ENCODE measurements around the gene ATG101. TPM values are rescaled to one million over a fixed set of nuclear protein-coding genes. Genes with fewer than 3 reads are reported as not detected.

The ATG101 gene
- total and polyA plus RNA-seq, 9 donors: 13.6 to 48.7 (median 28.5) TPM

GRCh38 chr12:52023182-52023975, 46.4 kb upstream of the ATG101 start:
- WGBS, 3 donors: 0 to 2% (median 1%) methylated on average over 44 to 70 of the region's 70 CpGs
- Histone ChIP-seq H3K9me3 (no peaks in the 10 kb centered on the region), H3K27ac (peak overlapping the region in 1 of 2 donors; percentile 9), H3K27me3 (no peaks in the 10 kb centered on the region), H3K4me1 (ENCODE audit: insufficient read depth) (peaks cover 8% of the 10 kb centered on the region), H3K4me3 (peak overlapping the region; percentile 34), H3K36me3 (no peaks in the 10 kb centered on the region)
- peak; percentile 88 to 94 (median 93) for DNase-seq
- intact Hi-C loops (cut with DNase I): loop anchor here in 2 of 4 donors (2.0 kb wide), 1 partner anchor 21 kb away; no protein-coding TSS in a partner anchor
- TF ChIP-seq CTCF (IDR thresholded peaks at IDR 0.05) (peak; percentile 96 to 99 (median 99)), POLR2A (IDR thresholded peaks at IDR 0.05) (peak; percentile 11), EP300 (IDR thresholded peaks at IDR 0.05) (no peak)

DNA sequence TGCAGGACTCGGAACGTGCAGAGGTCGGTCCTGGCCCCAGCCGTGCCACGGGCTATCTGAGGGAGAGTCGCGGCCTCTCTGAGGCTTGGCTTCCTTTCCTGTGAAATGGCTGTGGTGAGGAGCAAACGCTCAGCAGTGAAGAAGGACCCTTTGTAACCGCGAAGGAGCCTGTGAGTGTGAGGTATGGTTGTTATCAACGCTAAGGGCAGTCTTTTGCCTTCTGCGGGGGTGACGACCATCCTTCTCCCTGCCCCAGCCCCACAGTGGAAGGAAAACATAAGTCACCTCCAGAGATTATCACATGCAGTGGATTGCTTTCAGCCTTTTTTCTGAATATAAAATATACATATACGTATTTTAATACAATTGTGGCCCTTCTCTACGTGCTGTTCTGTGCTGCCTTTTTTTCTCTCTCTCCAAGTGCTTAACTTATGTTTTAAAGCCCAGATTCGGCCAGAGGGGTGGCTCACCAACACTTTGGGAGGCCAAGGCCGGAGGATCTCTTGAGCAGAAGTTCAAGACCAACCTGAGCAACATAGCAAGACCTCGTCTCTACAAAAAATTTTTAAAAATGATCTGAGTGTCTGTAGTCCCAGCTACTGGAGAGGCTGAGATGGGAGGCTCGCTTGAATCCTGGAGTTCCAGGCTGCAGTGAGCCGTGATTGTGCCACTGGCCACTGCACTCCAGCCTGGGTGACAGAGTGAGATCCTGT, 45.6 kb upstream of the ATG101 start:
- peak overlapping the region in 1 of 2 donors; percentile 9 for H3K27ac ChIP-seq
- no peaks in the 10 kb centered on the region for H3K27me3 ChIP-seq
- intact Hi-C loops (cut with DNase I): loop anchor here (2.0 kb wide), 3 partner anchors 19 to 59 kb away; no protein-coding TSS in a partner anchor

GRCh38 chr12:52024845-52025230, 44.9 kb upstream of the ATG101 start:
- Histone ChIP-seq H3K27me3 (no peaks in the 10 kb centered on the region), H3K27ac (peak overlapping the region in 1 of 2 donors; percentile 35), H3K9me3 (no peaks in the 10 kb centered on the region), H3K4me3 (no peak overlapping the region), H3K36me3 (no peaks in the 10 kb centered on the region), H3K4me1 (ENCODE audit: insufficient read depth) (peaks cover 8% of the 10 kb centered on the region)
- 65 to 73% (median 71%) methylated on average over 15 of the region's 15 CpGs for WGBS, 3 donors
- TF ChIP-seq CTCF (IDR thresholded peaks at IDR 0.05): no peak
- no peak for TF ChIP-seq EP300 (IDR thresholded peaks at IDR 0.05)
- no peak for TF ChIP-seq POLR2A (IDR thresholded peaks at IDR 0.05)
- DNase-seq: peak in 1 of 5 donors; percentile 37
- intact Hi-C loops (cut with DNase I): loop anchor here (1.0 to 5.0 kb wide), 4 partner anchors 20 to 58 kb away; partner anchors contain the start of gene ATG101 (in 1 of the 4)

More for the DNA sequence above, 45.6 kb upstream of the ATG101 start:
- Histone ChIP-seq H3K4me1 (ENCODE audit: insufficient read depth) (peaks cover 8% of the 10 kb centered on the region), H3K9me3 (no peaks in the 10 kb centered on the region), H3K4me3 (peak overlapping the region; percentile 34), H3K36me3 (no peaks in the 10 kb centered on the region)
- peak in 2 of 3 donors; percentile 5 to 51 for TF ChIP-seq CTCF (IDR thresholded peaks at IDR 0.05)
- TF ChIP-seq EP300 (IDR thresholded peaks at IDR 0.05): no peak
- TF ChIP-seq POLR2A (IDR thresholded peaks at IDR 0.05): no peak
- 26 to 27% (median 26%) methylated on average over 20 of the region's 20 CpGs for WGBS, 3 donors
- no peak for DNase-seq

- WGBS, 3 donors: 8 to 36% (median 13%) methylated on average over 5 of the region's 5 CpGs
Measured at GRCh38 chr12:52026263-52026662, 43.5 kb upstream of the ATG101 start.

More at GRCh38 chr12:52026263-52026662, 43.5 kb upstream of the ATG101 start:
- intact Hi-C loops (cut with DNase I): loop anchor here in 1 of 4 donors (5.0 kb wide), 1 partner anchor 41 kb away; the partner anchor contains the start of gene ATG101
- Histone ChIP-seq H3K36me3 (no peaks in the 10 kb centered on the region), H3K27me3 (no peaks in the 10 kb centered on the region), H3K4me1 (ENCODE audit: insufficient read depth) (peaks cover 8% of the 10 kb centered on the region), H3K4me3 (no peak overlapping the region), H3K27ac (no peak overlapping the region), H3K9me3 (no peaks in the 10 kb centered on the region)
- TF ChIP-seq CTCF (IDR thresholded peaks at IDR 0.05) (no peak), POLR2A (IDR thresholded peaks at IDR 0.05) (no peak), EP300 (IDR thresholded peaks at IDR 0.05) (no peak)
- no peak for DNase-seq
